Osteocyte (in vitro differentiated cells): ENCODE results near the gene CCDC80. TPM values are rescaled to one million over a fixed set of nuclear protein-coding genes. Genes with fewer than 3 reads are reported as not detected.
A peak's percentile ranks its signal among the peaks of the same experiment; 100 is the strongest.

Experiments used
- DNase-seq: peaks from one replicate; pipeline ENCODE4 v3.0.0; 2021; ENCODE audit warnings: mixed read lengths; ENCODE audit not compliant: unreplicated experiment; ENCODE audit errors: extremely low spot score
- H3K27ac Mint-ChIP-seq: one replicate; pipeline ENCODE4 v1.8.0; 2021; ENCODE audit warnings: mild to moderate bottlenecking, mixed read lengths; ENCODE audit not compliant: unreplicated experiment
- H3K27me3 Mint-ChIP-seq: one replicate; pipeline ENCODE4 v1.8.0; 2021; ENCODE audit warnings: mixed read lengths; ENCODE audit not compliant: unreplicated experiment
- H3K36me3 Mint-ChIP-seq: one replicate; pipeline ENCODE4 v1.8.0; 2021; ENCODE audit warnings: mixed read lengths; ENCODE audit not compliant: unreplicated experiment
- H3K4me1 Mint-ChIP-seq: one replicate; pipeline ENCODE4 v1.8.0; 2021; ENCODE audit warnings: mixed read lengths; ENCODE audit not compliant: unreplicated experiment
- H3K4me3 Mint-ChIP-seq: one replicate; pipeline ENCODE4 v1.8.0; 2021; ENCODE audit warnings: mild to moderate bottlenecking, moderate library complexity, mixed read lengths; ENCODE audit not compliant: unreplicated experiment
- H3K9me3 Mint-ChIP-seq: one replicate; pipeline ENCODE4 v1.8.0; 2021; ENCODE audit warnings: mixed read lengths; ENCODE audit not compliant: unreplicated experiment
- CTCF ChIP-seq: fragments of 200-600 bp; sonication (generic); IDR thresholded peaks from 2 replicates; pipeline ENCODE4 v1.5.0; 2021; ENCODE audit warnings: antibody characterized with exemption, mild to moderate bottlenecking, moderate library complexity
- total RNA-seq: library from RNA; stranded (reverse); gene quantifications from 2 replicates; pipeline ENCODE4 v1.2.1, GENCODE V29; 2021

The CCDC80 gene
- total RNA-seq, 1 donor from 2014 or later, result 1,760 TPM

- Mint-ChIP-seq H3K27me3 (no peaks in the 10 kb centered on the region), H3K9me3 (no peaks in the 10 kb centered on the region), H3K36me3 (no peaks in the 10 kb centered on the region), H3K27ac (peak overlapping the region; percentile 87), H3K4me1 (peaks cover 61% of the 10 kb centered on the region), H3K4me3 (no peak overlapping the region)
- DNase-seq, result no peak
- TF ChIP-seq CTCF, result no peak
Measured at GRCh38 chr3:112688085-112688769, 47.3 kb upstream of the CCDC80 start.

GRCh38 chr3:112687616-112688015 lies 46.7 kb upstream of the CCDC80 start:
- H3K27ac Mint-ChIP-seq, result peak overlapping the region; percentile 87

GRCh38 chr3:112687211-112687610 lies 46.3 kb upstream of the CCDC80 start:
- H3K4me3 Mint-ChIP-seq, result no peak overlapping the region
- H3K4me1 Mint-ChIP-seq, result peaks cover 66% of the 10 kb centered on the region
- peak overlapping the region; percentile 87 for H3K27ac Mint-ChIP-seq
- no peak for DNase-seq
- TF ChIP-seq CTCF, result no peak
- H3K9me3 Mint-ChIP-seq, result no peaks in the 10 kb centered on the region
- no peaks in the 10 kb centered on the region for H3K36me3 Mint-ChIP-seq
- no peaks in the 10 kb centered on the region for H3K27me3 Mint-ChIP-seq

More at GRCh38 chr3:112687616-112688015, 46.7 kb upstream of the CCDC80 start:
- no peak for DNase-seq
- H3K9me3 Mint-ChIP-seq, result no peaks in the 10 kb centered on the region
- no peak overlapping the region for H3K4me3 Mint-ChIP-seq
- TF ChIP-seq CTCF, result no peak
- no peaks in the 10 kb centered on the region for H3K36me3 Mint-ChIP-seq
- H3K27me3 Mint-ChIP-seq, result no peaks in the 10 kb centered on the region
- peaks cover 62% of the 10 kb centered on the region for H3K4me1 Mint-ChIP-seq

- H3K27ac Mint-ChIP-seq, result peak overlapping the region; percentile 88
- no peak for DNase-seq
- H3K36me3 Mint-ChIP-seq, result no peaks in the 10 kb centered on the region
- no peaks in the 10 kb centered on the region for H3K9me3 Mint-ChIP-seq
- no peak for TF ChIP-seq CTCF
- H3K4me3 Mint-ChIP-seq, result no peak overlapping the region
- H3K27me3 Mint-ChIP-seq, result no peaks in the 10 kb centered on the region
- peaks cover 76% of the 10 kb centered on the region for H3K4me1 Mint-ChIP-seq
Measured at GRCh38 chr3:112685956-112686799, 45.2 kb upstream of the CCDC80 start.

GRCh38 chr3:112685420-112685819 lies 44.5 kb upstream of the CCDC80 start:
- Mint-ChIP-seq H3K9me3 (no peaks in the 10 kb centered on the region), H3K27me3 (no peaks in the 10 kb centered on the region), H3K36me3 (no peaks in the 10 kb centered on the region), H3K4me3 (no peak overlapping the region), H3K4me1 (peaks cover 77% of the 10 kb centered on the region), H3K27ac (peak overlapping the region; percentile 88)
- no peak for TF ChIP-seq CTCF
- no peak for DNase-seq
